ENCODE results near the gene ERAL1. TPM values are rescaled to one million over a fixed set of nuclear protein-coding genes. Genes with fewer than 3 reads are reported as not detected.

The ERAL1 gene
- total RNA-seq, 2 donors from 2014 or later = 19.0 to 20.5 TPM

GRCh38 chr17:28858801-28859355 is 4.1 kb downstream of the ERAL1 start:
- no peaks in the 10 kb centered on the region for H3K9me3 ChIP-seq (ENCODE audit: control insufficient read depth, low read length, poor library complexity, severe bottlenecking)
- no peak overlapping the region for H3K4me3 Mint-ChIP-seq
- H3K4me1 Mint-ChIP-seq = peaks cover 11% of the 10 kb centered on the region
- no peak for DNase-seq
- no peaks in the 10 kb centered on the region for H3K27me3 Mint-ChIP-seq
- ATAC-seq = no peak
- peaks cover 3% of the 10 kb centered on the region for H3K36me3 Mint-ChIP-seq (ENCODE audit: low read depth)
- H3K27ac Mint-ChIP-seq = no peak overlapping the region

DNA sequence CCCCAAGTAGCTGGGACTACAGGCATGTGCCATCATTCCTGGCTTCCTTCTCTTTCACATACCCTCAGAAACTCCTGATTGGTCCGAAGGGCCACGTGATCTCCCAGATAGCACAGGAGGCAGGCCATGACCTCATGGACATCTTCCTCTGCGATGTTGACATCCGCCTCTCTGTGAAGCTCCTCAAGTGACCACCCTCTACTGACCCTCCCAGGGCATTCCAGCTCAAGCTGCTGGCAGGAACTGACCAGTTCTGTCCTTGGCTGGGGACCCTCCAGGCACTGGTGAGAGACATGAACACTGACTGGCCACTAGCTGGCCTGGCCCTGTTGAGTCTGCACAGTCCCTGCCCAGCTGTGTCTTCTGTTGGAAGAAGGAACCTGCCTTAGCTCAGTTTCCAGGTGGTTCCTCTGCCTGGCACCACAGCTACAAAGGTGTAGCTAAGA is 5.6 kb downstream of the ERAL1 start:
- no peaks in the 10 kb centered on the region for H3K9me3 ChIP-seq (ENCODE audit: control insufficient read depth, low read length, poor library complexity, severe bottlenecking)
- no peak for DNase-seq
- no peak overlapping the region for H3K27ac Mint-ChIP-seq
- H3K4me1 Mint-ChIP-seq = peaks cover 5% of the 10 kb centered on the region
- no peaks in the 10 kb centered on the region for H3K27me3 Mint-ChIP-seq
- H3K4me3 Mint-ChIP-seq = no peak overlapping the region
- peaks cover 3% of the 10 kb centered on the region for H3K36me3 Mint-ChIP-seq (ENCODE audit: low read depth)
- no peak for ATAC-seq

DNA sequence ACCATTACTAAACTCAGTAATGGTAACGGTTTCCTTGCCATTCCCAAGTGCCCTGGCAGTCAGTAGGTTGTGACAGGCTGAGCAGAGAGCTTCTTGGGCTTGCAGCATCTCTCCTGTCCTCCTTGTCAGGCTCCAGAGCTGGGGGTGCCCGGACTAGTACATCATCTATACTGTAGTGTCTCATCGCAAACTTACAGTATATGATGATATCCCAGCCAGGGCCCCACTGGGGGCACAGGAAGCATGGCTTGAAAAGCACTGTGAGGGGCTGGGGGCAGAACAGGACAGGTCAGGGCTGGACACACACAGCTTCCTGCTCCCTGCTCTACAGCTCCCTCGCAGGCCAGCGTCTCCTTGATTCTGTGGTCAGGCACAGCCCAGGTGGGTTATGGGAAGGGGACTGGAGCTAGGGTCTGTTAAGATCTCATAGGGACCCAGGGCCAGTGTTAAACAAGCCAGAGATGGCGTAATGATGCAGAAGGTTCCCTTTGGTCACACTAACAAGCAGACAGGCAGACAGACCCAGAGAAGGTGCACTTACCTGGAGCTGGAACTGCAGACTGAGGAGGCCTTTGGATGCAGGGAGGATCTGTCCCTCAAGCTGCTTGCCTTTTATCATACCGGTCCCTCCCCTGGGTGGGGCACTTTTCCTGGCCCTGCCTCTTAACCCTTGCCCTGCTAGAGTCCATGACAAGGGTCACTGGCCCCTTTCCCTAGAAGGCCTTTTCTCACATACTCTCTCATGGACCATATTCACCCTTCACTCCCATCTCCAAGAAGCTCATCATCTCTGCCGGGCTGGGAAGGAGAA is 6.8 kb downstream of the ERAL1 start:
- no peak overlapping the region for H3K4me3 Mint-ChIP-seq
- DNase-seq (no peak), ATAC-seq (no peak)
- peaks cover 6% of the 10 kb centered on the region for H3K4me1 Mint-ChIP-seq
- H3K36me3 Mint-ChIP-seq (ENCODE audit: low read depth) = peaks cover 3% of the 10 kb centered on the region
- no peaks in the 10 kb centered on the region for H3K9me3 ChIP-seq (ENCODE audit: control insufficient read depth, low read length, poor library complexity, severe bottlenecking)
- H3K27ac Mint-ChIP-seq = peak overlapping the region; percentile 34
- no peaks in the 10 kb centered on the region for H3K27me3 Mint-ChIP-seq

DNA sequence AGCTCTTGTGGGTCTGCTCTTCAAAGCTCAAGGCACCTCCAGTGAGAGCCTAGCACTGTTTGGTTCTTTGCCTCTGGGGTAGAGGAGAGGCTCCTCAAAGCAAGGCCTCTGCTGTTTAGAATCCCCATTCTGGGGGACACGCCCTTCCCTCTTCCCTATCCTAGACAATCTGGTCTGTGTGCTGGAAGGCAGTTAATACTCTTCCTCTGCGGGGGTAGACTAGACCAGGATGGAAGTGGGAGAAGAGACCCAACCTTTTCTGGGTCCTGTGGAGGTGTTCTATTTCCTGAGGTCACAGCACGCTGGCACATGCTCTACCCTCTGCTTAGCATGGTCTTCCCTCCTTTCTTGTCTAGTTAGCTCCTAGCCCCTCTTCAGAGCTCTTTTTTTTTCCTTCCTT is 7.7 kb downstream of the ERAL1 start:
- peaks cover 3% of the 10 kb centered on the region for H3K36me3 Mint-ChIP-seq (ENCODE audit: low read depth)
- no peak overlapping the region for H3K27ac Mint-ChIP-seq
- H3K4me3 Mint-ChIP-seq = no peak overlapping the region
- no peak for ATAC-seq
- H3K27me3 Mint-ChIP-seq = no peaks in the 10 kb centered on the region
- DNase-seq = no peak
- no peaks in the 10 kb centered on the region for H3K9me3 ChIP-seq (ENCODE audit: control insufficient read depth, low read length, poor library complexity, severe bottlenecking)
- H3K4me1 Mint-ChIP-seq = peaks cover 6% of the 10 kb centered on the region

DNA sequence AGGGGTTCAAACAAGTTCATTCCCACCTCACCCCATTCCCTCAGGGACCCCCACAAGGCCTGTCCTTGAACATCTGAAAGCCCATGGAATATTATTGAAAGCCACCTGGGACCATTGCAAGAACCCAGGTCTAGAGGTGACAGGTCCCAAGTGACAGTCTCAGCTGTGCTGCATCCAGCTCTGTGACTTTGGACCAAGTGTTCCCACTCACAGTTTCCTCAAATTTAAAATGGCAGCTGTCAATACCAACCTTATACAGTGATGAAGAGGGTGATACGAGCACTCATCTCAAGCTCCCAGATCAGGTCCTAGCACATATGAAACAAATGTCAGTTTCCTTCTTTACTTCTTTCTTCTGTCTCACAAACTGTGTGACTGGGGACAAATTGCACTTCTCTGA is 9.1 kb downstream of the ERAL1 start:
- H3K27ac Mint-ChIP-seq = no peak overlapping the region
- no peak for DNase-seq
- no peaks in the 10 kb centered on the region for H3K36me3 Mint-ChIP-seq (ENCODE audit: low read depth)
- no peaks in the 10 kb centered on the region for H3K9me3 ChIP-seq (ENCODE audit: control insufficient read depth, low read length, poor library complexity, severe bottlenecking)
- no peaks in the 10 kb centered on the region for H3K27me3 Mint-ChIP-seq
- ATAC-seq = no peak
- peaks cover 6% of the 10 kb centered on the region for H3K4me1 Mint-ChIP-seq
- no peak overlapping the region for H3K4me3 Mint-ChIP-seq

GRCh38 chr17:28864991-28865849 is 10.4 kb downstream of the ERAL1 start:
- peaks cover 6% of the 10 kb centered on the region for H3K4me1 Mint-ChIP-seq
- ATAC-seq (no peak), DNase-seq (no peak)
- H3K36me3 Mint-ChIP-seq (ENCODE audit: low read depth) = no peaks in the 10 kb centered on the region
- no peaks in the 10 kb centered on the region for H3K27me3 Mint-ChIP-seq
- peak overlapping the region; percentile 8 for H3K27ac Mint-ChIP-seq
- no peaks in the 10 kb centered on the region for H3K9me3 ChIP-seq (ENCODE audit: control insufficient read depth, low read length, poor library complexity, severe bottlenecking)
- H3K4me3 Mint-ChIP-seq = no peak overlapping the region

DNA sequence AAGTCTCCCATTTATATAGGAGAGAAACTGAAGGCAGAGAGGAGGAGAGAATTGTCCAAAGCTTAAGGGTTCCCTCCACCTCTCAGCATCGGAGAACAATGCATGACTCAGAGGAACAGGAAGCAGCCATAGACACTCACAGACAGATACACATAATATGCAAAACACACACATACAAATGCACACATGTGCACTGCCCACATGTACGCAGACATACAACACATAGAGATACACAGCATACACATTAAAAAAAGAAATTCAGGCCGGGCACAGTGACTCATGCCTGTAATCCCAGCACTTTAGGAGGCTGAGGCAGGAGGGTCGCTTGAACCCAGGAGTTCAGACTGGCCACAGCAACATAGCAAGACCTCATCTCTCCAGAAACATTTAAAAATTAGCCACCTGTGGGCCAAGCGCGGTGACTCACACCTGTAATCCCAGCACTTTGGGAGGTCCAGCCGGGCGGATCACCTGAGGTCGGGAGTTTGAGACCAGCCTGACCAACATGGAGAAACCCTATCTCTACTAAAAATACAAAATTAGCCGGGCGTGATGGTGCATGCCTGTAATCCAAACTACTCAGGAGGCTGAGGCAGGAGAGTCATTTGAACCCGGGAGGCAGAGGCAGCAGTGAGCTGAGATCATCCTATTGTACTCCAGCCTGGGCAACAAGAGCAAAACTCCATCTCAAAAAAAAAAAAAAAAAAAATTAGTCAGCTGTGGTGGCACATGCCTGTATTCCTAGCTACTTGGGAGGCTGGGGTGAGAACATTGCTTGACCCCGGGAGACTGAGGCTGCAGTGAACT is 11.3 kb downstream of the ERAL1 start:
- Mint-ChIP-seq H3K27me3 (no peaks in the 10 kb centered on the region), H3K36me3 (ENCODE audit: low read depth) (no peaks in the 10 kb centered on the region), H3K27ac (peak overlapping the region; percentile 8), H3K4me1 (peaks cover 9% of the 10 kb centered on the region), H3K4me3 (no peak overlapping the region)
- ATAC-seq (no peak), DNase-seq (no peak)
- H3K9me3 ChIP-seq (ENCODE audit: control insufficient read depth, low read length, poor library complexity, severe bottlenecking) = no peaks in the 10 kb centered on the region

GRCh38 chr17:28867276-28867675 is 12.5 kb downstream of the ERAL1 start:
- Mint-ChIP-seq H3K4me3 (no peak overlapping the region), H3K36me3 (ENCODE audit: low read depth) (no peaks in the 10 kb centered on the region), H3K4me1 (peaks cover 8% of the 10 kb centered on the region), H3K27ac (no peak overlapping the region), H3K27me3 (no peaks in the 10 kb centered on the region)
- H3K9me3 ChIP-seq (ENCODE audit: control insufficient read depth, low read length, poor library complexity, severe bottlenecking) = no peaks in the 10 kb centered on the region
- DNase-seq (no peak), ATAC-seq (no peak)

DNA sequence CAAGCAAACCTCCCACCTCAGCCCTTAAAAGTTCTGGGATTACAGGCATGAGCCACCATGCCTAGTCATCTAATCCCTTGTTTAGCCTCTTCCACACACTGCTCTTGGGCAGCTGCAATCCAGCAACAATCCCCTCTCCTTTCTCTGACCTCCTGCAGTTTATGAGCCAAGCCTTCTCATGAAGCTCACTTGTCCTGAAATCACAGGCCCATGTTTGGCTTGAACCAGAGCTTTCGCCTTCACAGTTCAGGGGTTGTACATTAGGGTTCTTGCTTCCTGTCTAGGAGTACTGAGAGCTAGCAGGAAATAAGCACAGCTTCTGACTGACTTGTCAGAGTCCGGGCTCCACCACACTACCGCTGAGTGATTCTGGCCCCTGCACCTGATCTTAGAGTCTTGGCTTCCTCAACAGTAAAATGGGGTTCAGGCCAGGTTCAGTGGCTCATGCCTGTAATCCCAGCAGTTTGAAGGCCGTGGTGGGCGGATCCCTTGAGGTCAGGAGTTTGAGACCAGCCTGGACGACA is 16.3 kb downstream of the ERAL1 start:
- H3K4me3 Mint-ChIP-seq = no peak overlapping the region
- peak overlapping the region; percentile 94 for H3K27ac Mint-ChIP-seq
- H3K27me3 Mint-ChIP-seq = no peaks in the 10 kb centered on the region
- DNase-seq (no peak), ATAC-seq (peak; percentile 97)
- no peaks in the 10 kb centered on the region for H3K9me3 ChIP-seq (ENCODE audit: control insufficient read depth, low read length, poor library complexity, severe bottlenecking)
- H3K4me1 Mint-ChIP-seq = peaks cover 6% of the 10 kb centered on the region
- H3K36me3 Mint-ChIP-seq (ENCODE audit: low read depth) = no peaks in the 10 kb centered on the region

DNA sequence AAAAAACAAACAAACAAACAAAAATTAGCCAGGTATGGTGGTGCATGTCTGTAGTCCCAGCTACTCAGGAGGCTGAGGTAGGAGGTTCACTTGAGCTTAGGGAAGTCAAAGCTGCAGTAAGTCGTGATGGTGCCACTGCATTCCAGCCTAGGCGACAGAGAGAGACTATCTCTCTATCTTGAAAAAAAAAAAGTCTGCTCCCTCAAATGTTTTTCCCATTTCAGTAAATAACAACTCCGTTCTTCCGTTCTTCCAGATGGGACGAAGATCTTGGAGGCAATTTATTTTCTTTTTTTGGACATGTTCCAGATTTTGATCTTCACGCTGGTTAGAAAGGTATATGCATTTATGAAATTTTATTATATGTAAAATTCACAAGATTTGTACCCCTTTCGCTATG is 19.0 kb downstream of the ERAL1 start:
- peaks cover 6% of the 10 kb centered on the region for H3K36me3 Mint-ChIP-seq (ENCODE audit: low read depth)
- H3K27me3 Mint-ChIP-seq = no peaks in the 10 kb centered on the region
- H3K4me3 Mint-ChIP-seq = no peak overlapping the region

GRCh38 chr17:28874750-28875149 is 19.9 kb downstream of the ERAL1 start:
- peaks cover 8% of the 10 kb centered on the region for H3K4me1 Mint-ChIP-seq
- H3K36me3 Mint-ChIP-seq (ENCODE audit: low read depth) = peaks cover 6% of the 10 kb centered on the region
- DNase-seq = no peak
- no peak overlapping the region for H3K4me3 Mint-ChIP-seq
- H3K27ac Mint-ChIP-seq = no peak overlapping the region
- no peak for ATAC-seq
- no peaks in the 10 kb centered on the region for H3K9me3 ChIP-seq (ENCODE audit: control insufficient read depth, low read length, poor library complexity, severe bottlenecking)
- H3K27me3 Mint-ChIP-seq = no peaks in the 10 kb centered on the region

More for the DNA sequence above, 19.0 kb downstream of the ERAL1 start:
- H3K9me3 ChIP-seq (ENCODE audit: control insufficient read depth, low read length, poor library complexity, severe bottlenecking) = no peaks in the 10 kb centered on the region
- Mint-ChIP-seq H3K4me1 (peaks cover 8% of the 10 kb centered on the region), H3K27ac (peak overlapping the region; percentile 71)
- no peak for ATAC-seq
- DNase-seq = no peak

DNA sequence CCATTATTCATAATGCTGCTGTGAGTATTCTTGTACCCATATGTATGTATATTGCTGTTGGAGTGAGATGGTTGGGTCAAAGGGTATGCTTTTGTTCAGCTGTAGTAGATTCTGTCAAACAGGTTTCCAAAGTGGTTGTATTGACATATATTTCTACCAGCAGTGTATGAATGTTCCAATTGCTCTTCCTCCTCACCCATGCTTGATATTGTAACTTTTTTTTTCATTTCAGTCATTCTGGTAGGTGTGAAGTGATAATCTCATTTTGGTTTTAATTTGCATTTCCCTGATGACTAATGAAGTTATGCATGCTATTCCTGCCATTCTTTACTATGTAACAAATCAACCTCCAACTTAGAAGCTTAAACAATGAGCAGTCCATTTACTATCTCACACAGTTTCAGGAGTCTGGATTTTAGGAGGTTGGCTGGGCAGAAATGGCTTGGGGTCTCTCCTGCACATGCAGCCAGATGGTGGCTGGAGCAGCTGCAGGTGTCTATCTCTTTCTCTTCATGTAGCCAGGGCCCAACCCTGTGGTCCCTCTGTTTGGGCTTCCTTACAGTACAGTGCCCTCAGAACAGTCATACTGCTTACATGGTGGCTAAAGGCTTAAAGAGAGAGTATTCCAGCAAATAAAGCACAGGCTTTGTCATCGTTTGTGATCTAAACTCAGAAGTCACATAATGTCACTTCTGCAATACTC is 21.2 kb downstream of the ERAL1 start:
- Mint-ChIP-seq H3K27me3 (no peaks in the 10 kb centered on the region), H3K27ac (no peak overlapping the region)
- ATAC-seq = no peak

More for the DNA sequence above, 21.2 kb downstream of the ERAL1 start:
- Mint-ChIP-seq H3K4me1 (peaks cover 10% of the 10 kb centered on the region), H3K36me3 (ENCODE audit: low read depth) (peaks cover 10% of the 10 kb centered on the region), H3K4me3 (no peak overlapping the region)
- H3K9me3 ChIP-seq (ENCODE audit: control insufficient read depth, low read length, poor library complexity, severe bottlenecking) = no peaks in the 10 kb centered on the region
- no peak for DNase-seq
